H9 (cell line): Measurements from ENCODE around the gene ADORA1. TPM values are rescaled to one million over a fixed set of nuclear protein-coding genes. Genes with fewer than 3 reads are reported as not detected.

Source experiments
- DNase-seq: peaks from one replicate; pipeline ENCODE4 v3.0.0-alpha.2; 2017
- H2AFZ ChIP-seq: one replicate; pipeline ENCODE4 v1.6.1; 2013; ENCODE audit warnings: mild to moderate bottlenecking, low read length, control low read depth, moderate library complexity
- H2AK5ac ChIP-seq: 2 replicates; pipeline ENCODE4 v1.6.1; 2013; ENCODE audit warnings: low read length, control low read depth, mixed read lengths; ENCODE audit not compliant: insufficient read length
- H2BK120ac ChIP-seq: one replicate; pipeline ENCODE4 v1.6.1; 2013; ENCODE audit warnings: low read depth, mild to moderate bottlenecking, low read length, control low read depth, inconsistent platforms; ENCODE audit not compliant: poor library complexity, severe bottlenecking
- H2BK12ac ChIP-seq: 2 replicates; pipeline ENCODE4 v1.6.1; 2013; ENCODE audit warnings: low read length, control low read depth, mixed read lengths, low read depth; ENCODE audit not compliant: insufficient read length
- H2BK15ac ChIP-seq: 2 replicates; pipeline ENCODE4 v1.6.1; 2013; ENCODE audit warnings: low read depth, low read length, control low read depth
- H2BK20ac ChIP-seq: one replicate; pipeline ENCODE4 v1.6.1; 2013; ENCODE audit warnings: low read depth, mild to moderate bottlenecking, low read length, control low read depth, inconsistent platforms; ENCODE audit not compliant: poor library complexity, severe bottlenecking
- H2BK5ac ChIP-seq: 2 replicates; pipeline ENCODE4 v1.6.1; 2013; ENCODE audit warnings: low read length, control low read depth, mixed read lengths; ENCODE audit not compliant: insufficient read length
- H3K14ac ChIP-seq: 2 replicates; pipeline ENCODE4 v1.6.1; 2013; ENCODE audit warnings: low read length, control low read depth; ENCODE audit not compliant: insufficient read depth
- H3K18ac ChIP-seq: 2 replicates; pipeline ENCODE4 v1.6.1; 2013; ENCODE audit warnings: low read depth, mild to moderate bottlenecking, mixed read lengths, low read length, control low read depth; ENCODE audit not compliant: insufficient read length
- H3K23ac ChIP-seq: 2 replicates; pipeline ENCODE4 v1.6.1; 2013; ENCODE audit warnings: low read length, control low read depth, mixed read lengths, low read depth; ENCODE audit not compliant: insufficient read length
- H3K23me2 ChIP-seq: 2 replicates; pipeline ENCODE4 v1.6.1; 2013; ENCODE audit warnings: low read depth, mild to moderate bottlenecking, mixed read lengths, low read length, control low read depth; ENCODE audit not compliant: insufficient read length, poor library complexity, severe bottlenecking
- H3K27ac ChIP-seq: 2 replicates; pipeline ENCODE4 v1.5.1; 2013; ENCODE audit warnings: low read length, control low read depth, mixed read lengths, low read depth; ENCODE audit not compliant: insufficient read length
- H3K27me3 ChIP-seq: 2 replicates; pipeline ENCODE4 v1.6.1; 2013; ENCODE audit warnings: low read length, control low read depth, inconsistent platforms; ENCODE audit not compliant: insufficient read depth
- H3K4ac ChIP-seq: 2 replicates; pipeline ENCODE4 v1.6.1; 2013; ENCODE audit warnings: low read depth, mild to moderate bottlenecking, control low read depth, inconsistent platforms, low read length, moderate library complexity
- H3K4me1 ChIP-seq: 2 replicates; pipeline ENCODE4 v1.6.1; 2013; ENCODE audit warnings: low read length, control low read depth, inconsistent platforms; ENCODE audit not compliant: insufficient read depth
- H3K4me2 ChIP-seq: 2 replicates; pipeline ENCODE4 v1.6.1; 2013; ENCODE audit warnings: low read length, control low read depth, mixed read lengths; ENCODE audit not compliant: insufficient read length, insufficient read depth
- H3K56ac ChIP-seq: 2 replicates; pipeline ENCODE4 v1.6.1; 2013; ENCODE audit warnings: low read depth, mild to moderate bottlenecking, mixed read lengths, low read length, control low read depth; ENCODE audit not compliant: insufficient read length
- H3K79me1 ChIP-seq: 2 replicates; pipeline ENCODE4 v1.6.1; 2013; ENCODE audit warnings: low read depth, mild to moderate bottlenecking, moderate library complexity, low read length, control low read depth, inconsistent platforms; ENCODE audit not compliant: insufficient read depth, poor library complexity, severe bottlenecking
- H3K79me2 ChIP-seq: 2 replicates; pipeline ENCODE4 v1.6.1; 2013; ENCODE audit warnings: low read length, control low read depth, inconsistent platforms; ENCODE audit not compliant: insufficient read depth
- H3K9ac ChIP-seq: 2 replicates; pipeline ENCODE4 v1.6.1; 2013; ENCODE audit warnings: low read length, control low read depth, mixed read lengths; ENCODE audit not compliant: insufficient read length; ENCODE audit errors: extremely low read depth
- H3K9me3 ChIP-seq: one replicate; pipeline ENCODE4 v1.6.1; 2013; ENCODE audit warnings: low read depth, low read length, inconsistent platforms; ENCODE audit not compliant: control insufficient read depth
- H3T11ph ChIP-seq: one replicate; pipeline ENCODE4 v1.6.1; 2013; ENCODE audit warnings: mild to moderate bottlenecking, low read length, control low read depth, inconsistent platforms
- H4K20me1 ChIP-seq: one replicate; pipeline ENCODE4 v1.6.1; 2013; ENCODE audit not compliant: control insufficient read depth, insufficient read length, insufficient read depth
- H4K5ac ChIP-seq: 2 replicates; pipeline ENCODE4 v1.6.1; 2013; ENCODE audit warnings: low read depth, mild to moderate bottlenecking, mixed read lengths, low read length, control low read depth; ENCODE audit not compliant: insufficient read length
- H4K8ac ChIP-seq: replicated peaks from 2 replicates; pipeline ENCODE4 v1.6.1; 2013; ENCODE audit warnings: low read length, control low read depth, mixed read lengths, low read depth; ENCODE audit not compliant: insufficient read length
- H4K91ac ChIP-seq: 2 replicates; pipeline ENCODE4 v1.6.1; 2013; ENCODE audit warnings: low read depth, mild to moderate bottlenecking, moderate library complexity, mixed read lengths, low read length, control low read depth; ENCODE audit not compliant: insufficient read length
- H3K27ac Mint-ChIP-seq, 3 experiments: 2 replicates in 2 of 3; 3 replicates in 1 of 3; pipeline ENCODE4 v1.8.0; 2020 to 2021; ENCODE audit warnings: mixed read lengths in 3 of 3, mild to moderate bottlenecking in 1 of 3, moderate library complexity in 1 of 3
- H3K27me3 Mint-ChIP-seq: 2 replicates; pipeline ENCODE4 v1.8.0; 2021; ENCODE audit warnings: low read depth, mild to moderate bottlenecking, moderate library complexity, mixed read lengths
- H3K36me3 Mint-ChIP-seq, 3 experiments: 2 replicates in 2 of 3; 3 replicates in 1 of 3; pipeline ENCODE4 v1.8.0; 2020 to 2021; ENCODE audit warnings: low read depth in 3 of 3, mixed read lengths in 3 of 3; ENCODE audit not compliant: insufficient read depth in 1 of 3
- H3K4me1 Mint-ChIP-seq, 2 experiments: 2 replicates each; pipeline ENCODE4 v1.8.0; 2020; ENCODE audit warnings: mixed read lengths in 2 of 2
- H3K4me3 Mint-ChIP-seq, 2 experiments: 2 replicates in 1 of 2; 3 replicates in 1 of 2; pipeline ENCODE4 v1.8.0; 2020 to 2021; ENCODE audit warnings: mild to moderate bottlenecking in 2 of 2, mixed read lengths in 2 of 2, moderate library complexity in 1 of 2
- H3K9me3 Mint-ChIP-seq, 2 experiments: 2 replicates in 1 of 2; 3 replicates in 1 of 2; pipeline ENCODE4 v1.8.0; 2020; ENCODE audit warnings: mild to moderate bottlenecking in 2 of 2, mixed read lengths in 2 of 2, moderate library complexity in 1 of 2
- WGBS: extraction: QIAGEN DNeasy Blood & Tissue Kit; methylation state at CpG from one replicate; pipeline ENCODE4 v1.1.7; 2013; ENCODE audit warnings: missing lambda C conversion rate, low lambda C conversion rate, mixed read lengths; ENCODE audit not compliant: insufficient read length; ENCODE audit errors: extremely low coverage; 5-methylcytosine and 5-hydroxymethylcytosine counted together
- total RNA-seq: library from RNA; stranded (reverse); gene quantifications from 2 replicates; pipeline ENCODE4 v1.2.1, GENCODE V29; 2021
- TF ChIP-seq, protein P1 (sequence below): fragments of 200-600 bp; sonication (generic); conservative IDR thresholded peaks from 3 replicates; pipeline ENCODE4 v1.8.0; 2021; ENCODE audit warnings: antibody characterized with exemption, mild to moderate bottlenecking

Gene ADORA1
- total RNA-seq, 1 experiment from 2014 or later = 1.3 TPM

DNA sequence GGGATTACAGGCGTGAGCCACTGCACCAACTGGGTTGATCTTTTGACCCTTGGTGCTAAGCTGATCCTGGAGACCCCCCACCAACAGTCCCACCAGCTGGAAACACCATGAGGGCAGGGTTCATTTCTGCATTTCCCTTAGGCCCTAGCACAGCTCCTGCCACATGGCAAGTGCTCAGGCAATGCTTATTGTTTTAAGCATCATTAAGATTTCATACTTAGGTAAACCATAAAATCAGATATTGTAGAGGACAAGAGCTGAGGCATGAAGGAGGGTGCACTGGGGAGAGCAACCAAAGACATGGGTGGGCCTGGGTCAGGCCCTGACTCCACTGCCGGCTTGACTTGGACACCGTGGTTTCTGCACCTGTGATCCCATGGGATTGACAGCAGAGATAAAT lies 84.3 kb downstream of the ADORA1 start:
- H3T11ph ChIP-seq = no peak overlapping the region
- H3K23ac ChIP-seq = no peak overlapping the region
- no peaks in the 10 kb centered on the region for H3K9me3 ChIP-seq
- no peaks in the 10 kb centered on the region for H3K4me1 ChIP-seq
- H2AK5ac ChIP-seq = no peak overlapping the region
- Mint-ChIP-seq H3K27me3 (peaks cover 6% of the 10 kb centered on the region), H3K36me3 (no peaks in the 10 kb centered on the region; a peak in 1 of 7 replicates), H3K4me1 (peaks cover 10 to 17% of the 10 kb centered on the region in 2 experiments), H3K4me3 (no peak overlapping the region), H3K9me3 (no peaks in the 10 kb centered on the region), H3K27ac (no peak overlapping the region)
- no peak overlapping the region for H3K27ac ChIP-seq
- H4K8ac ChIP-seq = no peak overlapping the region
- H2BK12ac ChIP-seq = no peak overlapping the region
- H4K20me1 ChIP-seq = no peaks in the 10 kb centered on the region
- no peaks in the 10 kb centered on the region for H3K23me2 ChIP-seq
- H3K14ac ChIP-seq = no peak overlapping the region
- no peak overlapping the region for H3K18ac ChIP-seq
- no peak overlapping the region for H3K4me2 ChIP-seq
- no peaks in the 10 kb centered on the region for H3K27me3 ChIP-seq
- H3K79me1 ChIP-seq = no peaks in the 10 kb centered on the region
- no peak overlapping the region for H2BK20ac ChIP-seq
- no peak overlapping the region for H2BK120ac ChIP-seq
- H4K91ac ChIP-seq = no peak overlapping the region
- H3K9ac ChIP-seq = no peak overlapping the region
- TF ChIP-seq, protein P1, sequence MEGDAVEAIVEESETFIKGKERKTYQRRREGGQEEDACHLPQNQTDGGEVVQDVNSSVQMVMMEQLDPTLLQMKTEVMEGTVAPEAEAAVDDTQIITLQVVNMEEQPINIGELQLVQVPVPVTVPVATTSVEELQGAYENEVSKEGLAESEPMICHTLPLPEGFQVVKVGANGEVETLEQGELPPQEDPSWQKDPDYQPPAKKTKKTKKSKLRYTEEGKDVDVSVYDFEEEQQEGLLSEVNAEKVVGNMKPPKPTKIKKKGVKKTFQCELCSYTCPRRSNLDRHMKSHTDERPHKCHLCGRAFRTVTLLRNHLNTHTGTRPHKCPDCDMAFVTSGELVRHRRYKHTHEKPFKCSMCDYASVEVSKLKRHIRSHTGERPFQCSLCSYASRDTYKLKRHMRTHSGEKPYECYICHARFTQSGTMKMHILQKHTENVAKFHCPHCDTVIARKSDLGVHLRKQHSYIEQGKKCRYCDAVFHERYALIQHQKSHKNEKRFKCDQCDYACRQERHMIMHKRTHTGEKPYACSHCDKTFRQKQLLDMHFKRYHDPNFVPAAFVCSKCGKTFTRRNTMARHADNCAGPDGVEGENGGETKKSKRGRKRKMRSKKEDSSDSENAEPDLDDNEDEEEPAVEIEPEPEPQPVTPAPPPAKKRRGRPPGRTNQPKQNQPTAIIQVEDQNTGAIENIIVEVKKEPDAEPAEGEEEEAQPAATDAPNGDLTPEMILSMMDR = no peak
- no peak overlapping the region for H2BK15ac ChIP-seq
- no peak for DNase-seq
- no peak overlapping the region for H3K4ac ChIP-seq
- no peak overlapping the region for H3K56ac ChIP-seq
- no peaks in the 10 kb centered on the region for H3K79me2 ChIP-seq
- no peak overlapping the region for H2BK5ac ChIP-seq
- H2AFZ ChIP-seq = no peak overlapping the region
- WGBS = no CpG with 5 or more reads among the region's 3 CpGs
- no peak overlapping the region for H4K5ac ChIP-seq
